GM19397 (cell line): Measurements from ENCODE around the gene BTBD3.

ENCODE experiments used
- ATAC-seq: cut with Tn5 transposase; IDR thresholded peaks from one replicate; pipeline ENCODE4 v1.9.1; 2021; ENCODE audit warnings: mild to moderate bottlenecking, moderate library complexity; ENCODE audit not compliant: unreplicated experiment

Gene BTBD3

DNA sequence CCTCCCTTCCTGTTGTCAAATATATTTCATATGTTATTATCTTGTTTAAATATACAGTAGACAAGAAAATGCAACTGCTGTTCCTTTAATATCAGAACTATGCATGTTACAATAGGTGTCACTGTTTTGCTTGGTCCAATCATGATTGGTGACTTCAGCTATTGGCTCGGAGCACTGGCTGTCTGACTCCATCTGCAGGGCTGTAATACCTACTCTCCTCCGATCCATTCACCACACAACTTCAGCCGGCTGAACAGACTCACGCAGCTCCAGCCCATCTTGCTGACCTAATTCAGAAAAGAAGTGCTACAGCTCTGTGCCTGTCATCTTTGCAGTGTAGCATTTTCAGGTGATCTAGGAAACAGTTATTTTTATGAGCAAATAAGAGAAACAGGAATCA, at the start of gene BTBD3:
Gene BTBD3 (plus strand): TSS at position 231 of the 400 bp plus-strand sequence. CDS start 383 bp downstream, outside the sequence.
- ATAC-seq: peak; percentile 94

DNA sequence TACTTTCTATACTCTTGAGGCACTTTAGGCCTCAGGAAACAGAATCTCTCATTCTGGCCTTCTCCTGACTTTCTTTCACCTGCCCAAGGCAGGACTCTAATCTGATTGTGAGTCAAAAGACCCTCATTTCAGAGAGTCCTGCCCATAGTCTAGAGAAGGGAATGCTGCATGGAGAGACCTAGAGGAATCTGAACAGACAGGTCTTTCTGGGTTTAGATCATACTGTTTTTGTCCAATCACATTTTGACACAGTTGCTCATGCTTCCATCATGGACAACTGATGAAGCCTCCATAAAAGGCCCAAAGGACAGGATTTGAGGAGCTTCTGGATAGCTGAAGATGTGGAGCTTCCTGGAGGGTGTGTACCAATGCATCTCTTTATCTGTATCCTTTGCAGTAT, 48.1 kb upstream of the BTBD3 start:
- no peak for ATAC-seq

DNA sequence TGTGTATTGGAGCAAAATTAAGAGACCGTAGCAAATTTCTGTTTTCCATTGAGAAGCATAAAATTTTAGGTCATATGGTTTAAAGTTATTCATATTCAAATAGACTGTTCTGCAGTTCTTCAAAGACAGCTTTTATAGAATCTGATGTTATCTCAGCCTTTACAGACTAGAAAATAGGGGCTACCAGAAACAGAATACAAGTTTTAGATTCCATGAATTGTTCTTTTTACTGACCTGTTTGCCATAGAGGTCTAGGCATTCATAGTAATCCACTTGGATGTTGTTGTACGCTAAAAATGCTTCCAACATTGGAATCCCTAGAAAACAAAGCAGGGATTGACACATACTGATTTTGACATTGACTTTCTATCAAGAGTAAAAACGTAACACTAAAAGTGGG, 47.3 kb upstream of the BTBD3 start:
- no peak for ATAC-seq

- ATAC-seq: no peak
Measured at GRCh38 chr20:11876555-11876954, 41.1 kb upstream of the BTBD3 start.

GRCh38 chr20:11880680-11881079, 37.0 kb upstream of the BTBD3 start:
- ATAC-seq: no peak

DNA sequence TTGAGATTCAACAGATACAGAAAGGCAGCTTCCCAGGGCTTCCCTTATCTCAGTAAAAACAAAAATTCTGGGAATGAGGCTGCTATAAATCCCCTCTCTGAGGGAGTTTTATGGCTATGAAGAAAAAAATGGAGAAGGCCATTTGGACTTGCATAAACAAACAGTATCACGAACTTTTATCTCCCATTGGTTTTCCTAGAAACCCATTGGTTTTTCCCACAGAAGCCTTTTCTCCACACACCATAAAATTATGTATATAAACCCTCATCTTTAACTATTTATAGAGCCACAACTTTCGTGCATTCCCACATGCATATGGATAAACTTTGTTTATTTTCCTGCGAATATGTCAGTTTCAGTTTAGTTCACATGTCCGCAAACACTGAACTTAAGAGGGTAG, 36.2 kb upstream of the BTBD3 start:
- ATAC-seq: no peak

DNA sequence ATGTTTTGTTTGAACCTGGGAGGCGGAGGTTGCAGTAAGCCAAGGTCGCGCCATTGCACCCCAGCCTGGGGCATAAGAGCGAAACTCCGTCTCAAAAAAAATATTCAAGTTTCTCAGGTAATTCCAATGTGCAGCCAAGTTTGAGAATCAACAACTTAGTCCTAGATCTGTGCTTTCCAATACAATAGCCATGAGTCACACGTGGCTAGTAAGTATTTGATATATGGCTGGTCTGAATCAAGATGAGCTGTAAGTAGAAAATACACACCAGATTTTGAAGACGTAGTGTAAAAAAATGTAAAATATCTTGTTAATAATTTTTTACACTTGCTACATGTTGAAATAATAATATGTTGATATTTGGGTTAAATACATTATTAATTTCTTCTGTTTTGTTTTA, 35.0 kb upstream of the BTBD3 start:
- ATAC-seq: no peak

GRCh38 chr20:11888648-11889047, 29.0 kb upstream of the BTBD3 start:
- no peak for ATAC-seq

- peak; percentile 79 for ATAC-seq
Measured at GRCh38 chr20:11890331-11891076, 27.2 kb upstream of the BTBD3 start.

DNA sequence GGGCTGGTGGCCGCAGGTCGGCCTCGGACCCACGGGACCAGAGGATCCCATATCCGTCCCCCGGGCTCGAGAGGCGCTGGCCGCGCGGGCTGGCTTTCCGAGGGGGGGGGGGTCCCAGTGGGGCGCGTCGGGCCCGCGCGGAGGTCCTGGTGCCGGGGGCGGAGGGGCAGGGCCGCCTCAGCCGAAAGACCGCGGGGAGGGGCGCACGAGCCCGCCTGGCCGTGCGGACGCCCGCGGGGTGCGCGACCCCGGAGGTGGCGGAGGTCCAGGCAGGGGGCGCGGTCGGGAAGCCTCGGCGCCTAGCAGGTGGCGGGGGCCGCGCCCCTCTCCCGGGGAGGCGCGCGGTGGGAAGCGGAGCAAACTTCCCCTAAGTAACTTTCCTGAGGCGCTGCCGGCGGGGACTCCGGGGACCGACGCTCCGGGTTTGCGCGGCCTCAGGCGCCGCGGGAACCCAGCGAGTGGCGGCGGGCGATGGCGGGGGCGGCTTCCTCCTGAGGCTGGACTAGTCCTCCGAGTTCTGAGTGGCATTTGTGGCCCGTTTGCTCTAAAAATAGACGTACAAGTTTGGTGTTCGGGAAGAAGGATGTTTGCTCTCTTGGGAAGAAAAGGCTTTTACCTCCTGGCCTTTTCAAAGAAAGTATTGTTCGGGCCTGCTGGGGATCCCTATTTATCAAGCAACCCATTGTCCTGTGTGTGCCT, 26.5 kb upstream of the BTBD3 start:
- peak; percentile 47 for ATAC-seq

DNA sequence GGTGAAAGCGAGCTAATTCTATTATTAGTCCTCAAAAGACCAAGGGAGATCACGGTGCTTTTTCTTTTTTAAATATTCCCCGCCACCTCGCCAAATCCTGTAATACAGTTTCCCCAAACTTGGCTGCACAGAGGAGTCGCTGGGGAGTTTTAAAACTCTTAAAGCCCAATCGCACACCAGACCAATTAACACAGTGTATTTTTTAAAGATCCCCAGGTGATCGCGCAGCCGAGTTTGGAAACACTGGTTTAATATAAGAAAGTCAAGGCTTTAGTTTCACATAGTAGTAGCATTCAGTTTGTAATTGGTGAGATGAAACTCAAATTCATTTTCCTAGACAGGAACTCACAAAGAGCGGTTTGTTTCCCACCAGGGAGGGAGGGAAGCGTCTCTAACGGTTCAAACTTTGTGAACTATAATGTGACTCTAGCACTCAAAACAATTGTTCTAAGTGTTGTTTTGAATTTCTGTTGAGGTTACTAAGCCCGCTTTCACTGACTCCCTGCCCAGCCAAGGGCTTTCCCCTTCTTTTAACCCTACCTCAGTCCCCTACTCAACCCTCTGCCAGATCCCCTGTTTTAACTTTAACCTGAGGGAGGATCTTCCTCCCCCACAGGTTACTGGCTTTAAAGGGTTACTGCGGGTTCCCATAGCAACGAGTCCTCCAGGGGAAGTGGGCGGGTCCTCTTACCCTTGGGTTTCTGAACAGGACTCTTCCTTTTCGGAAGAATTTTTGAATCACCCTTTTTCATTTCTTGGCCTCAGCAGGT, 25.7 kb upstream of the BTBD3 start:
- peak; percentile 34 for ATAC-seq

GRCh38 chr20:11894062-11894461, 23.6 kb upstream of the BTBD3 start:
- no peak for ATAC-seq

DNA sequence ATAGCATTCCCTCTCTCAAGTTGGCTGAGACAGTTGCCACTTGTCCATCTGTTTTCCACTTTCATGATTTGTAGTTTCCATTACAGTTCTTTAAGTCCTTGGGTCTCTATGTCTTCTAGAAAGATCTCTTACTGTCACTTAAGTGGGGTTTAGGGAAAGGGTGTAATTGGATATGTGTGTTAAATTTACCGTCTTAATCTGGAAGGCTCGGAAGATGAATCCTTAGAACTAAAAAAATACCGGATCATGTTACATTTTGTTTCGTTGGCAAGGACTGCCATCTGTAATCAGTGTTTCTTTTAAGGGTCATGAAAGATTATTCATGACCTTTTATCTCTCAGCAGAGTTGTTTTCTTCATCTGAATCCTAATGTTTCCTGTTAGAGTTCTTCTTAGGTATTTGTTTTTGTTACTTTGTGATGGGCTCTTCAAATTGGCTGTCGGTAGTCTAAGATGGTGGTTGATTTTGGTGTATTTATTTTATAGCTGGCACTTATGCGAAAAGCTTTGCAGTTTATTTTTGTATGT, 21.8 kb upstream of the BTBD3 start:
- no peak for ATAC-seq

- no peak for ATAC-seq
Measured at GRCh38 chr20:11901127-11901526, 16.6 kb upstream of the BTBD3 start.

- ATAC-seq: no peak
Measured at GRCh38 chr20:11902285-11902697, 15.4 kb upstream of the BTBD3 start.

DNA sequence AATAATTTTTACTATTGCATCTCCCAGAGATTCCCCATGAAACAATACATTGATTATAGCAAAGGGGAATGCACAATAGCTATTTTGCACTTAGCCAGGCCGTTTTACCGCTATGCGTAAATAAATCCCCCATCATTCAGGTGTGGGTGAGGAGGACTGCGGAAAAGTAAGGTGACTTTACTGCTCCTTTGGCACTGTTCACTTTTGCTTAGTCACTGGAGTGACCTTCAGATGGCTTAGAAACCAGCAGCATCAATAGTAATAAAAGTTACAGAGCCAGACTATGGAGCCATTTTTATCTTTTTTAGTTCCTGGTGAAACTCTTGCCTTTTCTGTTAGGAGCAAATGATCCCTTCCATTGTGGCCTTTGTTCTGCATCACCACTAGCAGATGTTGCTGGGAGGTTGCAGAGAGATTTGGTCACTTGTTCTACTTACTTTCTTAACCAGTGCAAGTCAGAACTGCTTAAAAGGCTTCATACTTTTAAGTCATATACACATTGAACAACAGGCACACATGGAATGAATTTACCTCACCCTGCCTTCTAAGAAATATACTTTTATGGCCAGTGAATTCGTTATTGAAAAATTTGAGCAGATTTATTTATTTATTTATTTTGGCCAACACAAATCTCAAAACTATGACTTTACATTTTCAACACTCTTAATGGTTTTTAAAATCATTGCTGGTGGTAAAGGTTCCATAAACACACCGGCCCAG, 12.1 kb upstream of the BTBD3 start:
- ATAC-seq: no peak

GRCh38 chr20:11906626-11907480, 10.8 kb upstream of the BTBD3 start:
- no peak for ATAC-seq

DNA sequence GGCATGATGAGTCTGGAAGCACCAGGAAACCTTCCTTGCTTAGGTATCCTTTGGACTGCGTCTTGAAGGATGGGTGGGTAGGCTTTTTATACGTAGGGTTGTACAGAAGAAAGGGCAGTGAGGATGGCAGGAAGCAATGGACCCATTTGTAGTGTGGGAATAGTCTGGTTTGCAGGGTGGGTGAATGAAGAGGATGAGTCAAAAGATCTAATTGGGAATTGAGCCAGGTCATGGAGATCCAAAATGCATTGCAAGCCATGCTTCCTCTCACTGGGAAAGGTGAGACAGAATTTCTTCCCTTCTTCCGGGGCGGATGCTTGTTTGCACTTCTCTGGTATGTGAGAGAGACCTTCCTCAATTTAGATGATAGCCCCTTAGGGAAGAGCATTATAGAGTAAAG, 10.1 kb upstream of the BTBD3 start:
- no peak for ATAC-seq

- ATAC-seq: no peak
Measured at GRCh38 chr20:11912013-11912658, 5.6 kb upstream of the BTBD3 start.
